K562 (cell line): Measurements from ENCODE around the gene DOLPP1. TPM values are rescaled to one million over a fixed set of nuclear protein-coding genes. Genes with fewer than 3 reads are reported as not detected.
A peak's percentile ranks its signal among the peaks of the same experiment; 100 is the strongest.

Experiments used
- BHLHE40 ChIP-seq: IDR thresholded peaks from 2 replicates; pipeline ENCODE4 v1.6.1; 2011; ENCODE audit warnings: low read length, improper control_type of control experiment
- CCNT2 ChIP-seq: IDR thresholded peaks from 2 replicates; pipeline ENCODE4 v1.6.1; 2011; ENCODE audit warnings: borderline replicate concordance, low read depth, mild to moderate bottlenecking, moderate library complexity, mixed read lengths, low read length; ENCODE audit not compliant: insufficient read length; ENCODE audit errors: extremely low read depth
- CUX1 ChIP-seq: fragments of 200-800 bp; sonication (Bioruptor generic); IDR thresholded peaks from 2 replicates; pipeline ENCODE4 v1.6.1; 2016; ENCODE audit warnings: missing genetic modification characterization, missing compliant biosample characterization
- ETS2 ChIP-seq: IDR thresholded peaks from 2 replicates; pipeline ENCODE4 v1.6.1; 2016; ENCODE audit warnings: borderline replicate concordance, missing genetic modification characterization, mild to moderate bottlenecking, moderate library complexity, missing compliant biosample characterization; ENCODE audit not compliant: poor library complexity, severe bottlenecking
- EWSR1 ChIP-seq: fragments of 450-650 bp; IDR thresholded peaks from 2 replicates; pipeline ENCODE4 v1.6.1; 2018; ENCODE audit warnings: borderline replicate concordance, mild to moderate bottlenecking, low read depth, moderate library complexity; ENCODE audit not compliant: partially characterized antibody
- FOXJ2 ChIP-seq: fragments of 200-800 bp; sonication (Bioruptor generic); IDR thresholded peaks from 2 replicates; pipeline ENCODE4 v1.6.1; 2016; ENCODE audit warnings: missing genetic modification characterization, missing compliant biosample characterization
- FOXO4 ChIP-seq: fragments of 450-650 bp; formaldehyde crosslinking; IDR thresholded peaks from 2 replicates; pipeline ENCODE4 v1.4.0; 2020; ENCODE audit warnings: mild to moderate bottlenecking, moderate library complexity
- GTF2E2 ChIP-seq: fragments of 200-800 bp; sonication (Bioruptor generic); IDR thresholded peaks from 2 replicates; pipeline ENCODE4 v1.6.1; 2016; ENCODE audit warnings: missing genetic modification characterization, missing compliant biosample characterization
- HDAC3 ChIP-seq: fragments of 450-650 bp; IDR thresholded peaks from 2 replicates; pipeline ENCODE4 v1.6.1; 2018; ENCODE audit warnings: borderline replicate concordance, mild to moderate bottlenecking, moderate library complexity; ENCODE audit not compliant: partially characterized antibody
- HES1 ChIP-seq: fragments of 450-650 bp; IDR thresholded peaks from 2 replicates; pipeline ENCODE4 v1.6.1; 2016; ENCODE audit warnings: low read depth, mild to moderate bottlenecking, moderate library complexity
- MAZ ChIP-seq, 2 experiments: fragments of 450-650 bp in 1 of 2; sonication (generic) in 1 of 2; formaldehyde crosslinking; IDR thresholded peaks in 1 of 2; conservative IDR thresholded peaks in 1 of 2; 2 replicates each; pipeline versions ENCODE4 v1.4.0 to v1.5.0; 2020; ENCODE audit warnings: mild to moderate bottlenecking in 1 of 2, missing genetic modification reagents in 1 of 2
- MITF ChIP-seq: IDR thresholded peaks from 2 replicates; pipeline ENCODE4 v1.6.1; 2014; ENCODE audit warnings: antibody characterized with exemption
- RFX1 ChIP-seq: fragments of 450-650 bp; IDR thresholded peaks from 2 replicates; pipeline ENCODE4 v1.6.1; 2016; ENCODE audit warnings: mild to moderate bottlenecking, moderate library complexity
- SIN3B ChIP-seq: fragments of 450-650 bp; IDR thresholded peaks from 2 replicates; pipeline ENCODE4 v1.6.1; 2017; ENCODE audit warnings: low read depth, mild to moderate bottlenecking, moderate library complexity
- SRSF1 ChIP-seq: fragments of 200-400 bp; formaldehyde crosslinking; IDR thresholded peaks from 2 replicates; pipeline ENCODE4 v1.6.1; 2017; ENCODE audit warnings: mild to moderate bottlenecking, low read depth, low read length, moderate library complexity
- XRCC4 ChIP-seq: IDR thresholded peaks from one replicate; pipeline ENCODE4 v1.6.1; 2011; ENCODE audit not compliant: insufficient read depth, insufficient read length; ENCODE audit errors: extremely low read depth
- XRCC5 ChIP-seq: fragments of 200-400 bp; formaldehyde crosslinking; IDR thresholded peaks from 2 replicates; pipeline ENCODE4 v1.6.1; 2017; ENCODE audit warnings: low read depth, mild to moderate bottlenecking, low read length
- ZNF175 ChIP-seq: fragments of 200-800 bp; sonication (Bioruptor generic); IDR thresholded peaks from 2 replicates; pipeline ENCODE4 v1.6.1; 2016; ENCODE audit warnings: low read depth, mild to moderate bottlenecking, missing genetic modification characterization, missing compliant biosample characterization
- polyA plus RNA-seq, 8 experiments: library from polyadenylated mRNA; depleted of rRNA in 4 of 8; stranded (reverse) in 5 of 8; unstranded in 3 of 8; fragments of >200 nt; fragmentation: Nextera tagmentation in 2 of 8; fragmentation: Illumina TruSeq in 1 of 8; extraction: Ambion mirVana in 2 of 8; extraction: Trizol in 1 of 8; gene quantifications; 2 replicates each; pipeline versions ENCODE4 v1.2.1 to v1.2.3, GENCODE V29; 2011 to 2014; ENCODE audit warnings: inconsistent platforms in 1 of 8, missing spikeins in 1 of 8
- total RNA-seq, 7 experiments: library from RNA; depleted of rRNA in 6 of 7; stranded (reverse); fragments of >200 nt in 6 of 7; fragmentation: Illumina TruSeq in 2 of 7; extraction: Trizol in 2 of 7; gene quantifications; 2 replicates each; pipeline versions ENCODE4 v1.2.1 to v1.2.3, GENCODE V29; 2011 to 2021; ENCODE audit warnings: low replicate concordance in 1 of 7

DOLPP1 gene
- total and polyA plus RNA-seq, 9 of the 15 experiments (the other 6 are each of a cell fraction or from before 2014, with no cell fraction given), result 3.0 to 39.8 (median 30.5) TPM

GRCh38 chr9:129110740-129111527 lies 30.0 kb downstream of the DOLPP1 start, which contains the start of the genes CRAT and PTPA (continued):
- TF ChIP-seq CUX1 (CRISPR knock-in tag) (no peak), FOXJ2 (no peak), BHLHE40 (no peak; the same call in 1 of the 2 replicates), CCNT2 (peak; percentile 58), SRSF1 (no peak), XRCC5 (0 out of 2 replicates have a peak, but pooled peaks have one; percentile 68), RFX1 (no peak), EWSR1 (no peak), ZNF175 (CRISPR knock-in tag) (peak; percentile 75), MAZ (CRISPR knock-in tag; conservative IDR thresholded peaks at IDR 0.05 in 1 of 2, IDR thresholded peaks at IDR 0.05 in 1 of 2) (peak; percentile 67 to 69), XRCC4 (no peak), FOXO4 (CRISPR knock-in tag) (0 out of 2 replicates have a peak, but pooled peaks have one; percentile 49), ETS2 (tag) (no peak), HDAC3 (no peak), GTF2E2 (tag) (no peak), SIN3B (peak; percentile 48; the same call in 1 of the 2 replicates), HES1 (no peak), MITF (no peak)
